ENCODE results near the gene GRIK4.
"Not testable (repeated sequence)": the region's sequence is repeated elsewhere in the genome, so short reads cannot be mapped to it uniquely, and the experiment has no call there.

The GRIK4 gene

DNA sequence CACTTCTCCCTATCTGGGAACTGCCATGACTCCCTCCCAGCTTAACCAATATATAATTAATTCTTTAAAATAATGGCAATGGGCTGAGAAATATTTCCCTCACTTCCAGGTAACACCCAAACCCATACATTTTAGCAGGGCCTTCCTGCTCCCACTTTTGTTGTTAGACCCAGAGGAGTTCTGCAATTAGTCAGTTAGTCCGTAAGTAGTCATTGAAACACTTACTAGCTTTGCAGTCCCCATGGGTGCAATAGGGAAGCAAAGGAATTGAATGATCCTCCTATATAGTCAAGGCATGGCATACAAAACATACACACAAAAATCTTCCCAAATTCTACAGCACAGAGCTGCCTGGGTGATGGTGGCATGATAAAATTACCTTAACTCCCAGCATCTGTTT, 258.4 kb downstream of the GRIK4 start:
- Mint-ChIP-seq H3K4me1 (ENCODE audit: low read depth) (no peaks in the 10 kb centered on the region), H3K4me3 (no peak overlapping the region), H3K27ac (no peak overlapping the region), H3K27me3 (peaks cover 52% of the 10 kb centered on the region), H3K9me3 (peaks cover 9% of the 10 kb centered on the region), H3K36me3 (ENCODE audit: low read depth) (no peaks in the 10 kb centered on the region)
- DNase-seq: no peak

DNA sequence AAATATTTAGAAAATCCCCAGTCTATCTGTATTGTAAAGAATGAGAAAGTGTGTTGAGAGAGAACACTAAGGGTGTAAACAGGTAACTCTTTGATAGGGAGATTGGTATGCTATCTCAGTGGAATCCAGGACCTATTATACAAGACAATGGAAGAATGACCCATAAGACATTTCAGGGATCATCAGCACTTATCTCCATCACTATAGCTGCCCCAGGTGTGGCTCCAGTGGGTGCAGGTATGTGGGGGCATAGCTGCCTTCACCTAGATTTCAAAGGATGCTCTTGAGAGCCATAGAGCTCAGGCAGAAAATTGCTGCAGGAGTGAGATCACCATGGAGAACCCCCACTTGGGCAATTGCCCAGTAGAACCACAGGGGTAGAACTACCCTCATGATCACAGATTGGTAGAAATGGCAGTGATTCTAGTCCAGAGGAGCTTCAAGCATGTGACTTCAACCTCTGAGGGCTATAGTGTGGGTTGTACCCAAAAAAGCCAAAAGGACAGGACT, 260.1 kb downstream of the GRIK4 start:
- DNase-seq: no peak
- Mint-ChIP-seq H3K27me3 (peaks cover 45% of the 10 kb centered on the region), H3K4me1 (ENCODE audit: low read depth) (no peaks in the 10 kb centered on the region), H3K27ac (no peak overlapping the region), H3K36me3 (ENCODE audit: low read depth) (no peaks in the 10 kb centered on the region), H3K9me3 (peaks cover 9% of the 10 kb centered on the region), H3K4me3 (no peak overlapping the region)

DNA sequence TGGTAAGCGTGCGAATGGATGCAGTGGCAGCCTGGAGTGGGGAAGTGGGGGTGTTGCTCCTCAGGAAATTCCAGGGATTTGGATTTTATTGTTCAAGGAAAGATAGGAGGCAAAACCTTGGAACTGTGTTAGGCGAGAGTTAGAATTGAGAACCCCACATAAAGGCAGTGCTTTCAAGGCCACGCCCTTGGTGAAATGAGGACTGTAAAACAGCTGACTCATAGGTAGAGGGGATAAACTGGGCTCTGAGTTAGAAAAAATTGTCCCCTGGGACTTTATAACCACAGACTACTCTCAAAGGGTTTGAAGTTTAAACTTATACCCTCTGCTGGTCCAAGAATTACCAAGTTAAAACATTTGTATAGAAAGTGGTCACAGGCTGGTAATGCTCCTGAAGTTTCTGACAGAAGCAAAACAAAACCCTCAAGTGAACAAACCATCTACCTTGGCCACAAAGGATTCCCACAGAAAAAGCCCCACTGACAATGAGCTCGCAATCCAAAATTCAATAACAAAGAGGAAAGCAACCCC, 262.0 kb downstream of the GRIK4 start:
- DNase-seq: no peak
- Mint-ChIP-seq H3K4me3 (no peak overlapping the region), H3K36me3 (ENCODE audit: low read depth) (no peaks in the 10 kb centered on the region), H3K27me3 (peaks cover 40% of the 10 kb centered on the region), H3K27ac (no peak overlapping the region), H3K4me1 (ENCODE audit: low read depth) (no peaks in the 10 kb centered on the region), H3K9me3 (no peaks in the 10 kb centered on the region)

DNA sequence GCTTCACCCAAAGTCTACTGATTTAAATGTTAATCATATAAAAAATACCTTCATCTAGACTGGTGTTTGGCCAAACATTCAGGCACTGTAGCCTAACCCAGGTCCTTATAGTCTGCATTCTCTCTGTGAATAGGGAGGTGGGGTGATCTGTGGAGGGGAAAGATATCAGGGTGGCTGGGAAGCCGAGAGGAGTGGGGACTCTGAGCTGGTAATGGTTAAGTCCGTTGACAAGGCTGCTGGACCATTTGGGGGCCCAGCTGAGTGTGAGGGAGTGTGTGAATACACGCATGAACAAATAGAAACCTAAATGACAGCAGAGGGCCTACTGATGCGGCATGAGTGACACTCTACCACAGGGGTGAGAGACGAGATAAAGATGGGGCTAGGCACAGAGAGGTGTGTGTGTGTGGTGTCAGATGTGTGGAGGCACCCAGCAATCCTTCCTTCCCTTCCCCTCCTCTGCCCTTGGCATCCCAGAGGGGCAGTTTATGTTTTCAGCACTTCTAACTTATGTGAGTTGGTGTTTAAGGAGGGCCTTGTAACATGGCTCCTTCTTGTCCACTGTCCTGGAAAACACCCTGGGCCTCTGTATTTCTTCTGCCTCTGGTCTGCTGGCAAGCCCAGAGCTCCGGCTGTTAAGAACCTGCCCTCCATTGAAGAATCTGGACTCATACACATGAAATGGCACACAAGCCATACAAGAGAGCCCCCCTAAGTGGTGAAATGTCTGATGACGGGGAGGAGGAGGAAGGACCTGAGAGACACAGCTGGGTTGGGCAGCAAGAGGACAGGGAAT, 263.2 kb downstream of the GRIK4 start:
- DNase-seq: no peak
- Mint-ChIP-seq H3K27ac (no peak overlapping the region), H3K4me3 (no peak overlapping the region), H3K27me3 (peaks cover 36% of the 10 kb centered on the region), H3K4me1 (ENCODE audit: low read depth) (no peaks in the 10 kb centered on the region), H3K9me3 (no peaks in the 10 kb centered on the region), H3K36me3 (ENCODE audit: low read depth) (no peaks in the 10 kb centered on the region)

DNA sequence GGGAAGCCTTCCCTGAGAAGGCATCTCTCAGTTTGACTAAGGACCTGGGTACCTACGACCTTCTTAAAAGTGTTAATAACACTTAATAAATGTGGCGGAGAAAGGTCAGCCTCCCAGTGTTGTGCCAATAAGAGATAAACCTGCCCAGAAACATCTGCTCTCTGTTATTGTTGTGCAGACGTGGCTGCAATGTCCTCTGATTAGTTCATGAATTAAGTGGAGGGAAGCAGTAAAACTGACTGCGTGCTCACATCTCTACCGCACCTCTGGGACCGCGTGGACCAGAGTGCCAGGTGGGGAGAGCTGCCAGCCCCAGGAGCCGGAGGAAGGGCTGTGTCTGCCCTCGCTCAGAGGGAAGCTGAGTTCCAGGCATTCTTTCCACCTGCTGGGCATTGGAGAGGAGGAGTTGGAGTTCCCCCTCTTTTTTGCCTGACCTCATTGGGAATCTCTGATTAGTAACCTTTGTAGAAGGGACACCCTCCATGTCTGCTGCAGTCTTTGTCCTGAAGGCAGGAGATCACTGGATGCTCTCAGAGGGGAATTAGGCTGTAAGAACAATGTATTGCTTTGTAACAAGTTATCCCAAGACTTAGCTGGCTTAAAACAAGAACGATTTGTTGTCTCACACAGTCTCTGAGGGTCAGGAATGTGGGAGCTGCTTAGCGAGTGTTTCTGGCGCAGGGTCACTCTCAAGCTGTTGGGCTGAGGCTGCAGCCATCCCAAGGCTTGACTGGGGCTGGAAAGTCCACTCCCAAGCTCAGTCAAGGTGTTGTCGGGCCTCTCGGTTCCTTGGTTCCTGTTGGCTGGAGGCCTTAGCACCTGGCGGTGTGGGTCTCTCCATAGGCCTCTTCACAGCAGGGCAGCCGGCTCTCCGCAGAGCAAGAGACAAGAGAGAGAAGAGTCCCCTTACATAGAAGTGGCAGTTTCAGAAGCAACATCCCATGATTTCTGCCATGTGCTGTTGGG, 264.7 kb downstream of the GRIK4 start:
- Mint-ChIP-seq H3K4me1 (ENCODE audit: low read depth) (no peaks in the 10 kb centered on the region), H3K4me3 (no peak overlapping the region), H3K9me3 (no peaks in the 10 kb centered on the region), H3K27ac (no peak overlapping the region), H3K36me3 (ENCODE audit: low read depth) (no peaks in the 10 kb centered on the region), H3K27me3 (peaks cover 23% of the 10 kb centered on the region)
- no peak for DNase-seq

DNA sequence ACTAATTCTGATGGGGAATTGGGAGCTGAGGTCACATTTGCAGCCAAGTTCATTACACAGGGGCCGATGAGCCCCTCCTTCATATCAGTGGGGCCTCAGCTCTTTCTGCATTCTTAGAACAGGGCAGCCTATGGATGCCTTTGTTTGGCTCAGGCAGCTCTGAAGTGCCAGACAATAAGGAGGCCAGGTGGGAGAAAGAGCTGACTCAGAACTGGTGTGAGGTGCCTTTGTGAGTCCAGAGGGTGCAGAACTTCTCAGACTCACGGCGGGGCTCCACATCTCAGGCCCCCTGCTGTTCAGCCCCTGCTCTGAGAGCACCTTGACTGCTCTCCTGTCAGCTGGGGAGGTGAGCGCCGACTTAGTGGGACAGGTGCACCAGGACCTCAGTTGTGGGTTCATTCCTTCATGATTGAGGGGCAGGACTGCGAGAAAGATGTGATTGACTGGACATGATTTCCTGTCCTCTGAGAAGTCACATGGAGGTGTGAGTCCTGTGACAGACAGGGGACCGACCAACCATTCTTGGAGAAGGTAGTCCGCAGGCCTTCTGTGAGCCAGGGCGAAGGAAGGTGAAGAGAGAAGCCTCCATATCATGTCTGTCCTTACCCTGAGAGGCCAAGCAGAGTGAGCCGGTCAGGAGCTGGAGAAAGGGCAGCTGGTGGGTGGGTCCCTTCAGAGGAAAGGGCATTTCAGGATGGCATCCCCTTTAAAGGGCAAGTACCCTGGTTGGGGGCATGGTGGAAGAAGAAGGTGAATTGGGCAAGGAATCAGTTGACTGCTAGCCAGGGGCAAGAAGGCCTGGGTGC, 267.3 kb downstream of the GRIK4 start:
- H3K27me3 Mint-ChIP-seq: peaks cover 22% of the 10 kb centered on the region
- DNase-seq: no peak
- no peak overlapping the region for H3K4me3 Mint-ChIP-seq
- no peaks in the 10 kb centered on the region for H3K4me1 Mint-ChIP-seq (ENCODE audit: low read depth)
- no peaks in the 10 kb centered on the region for H3K36me3 Mint-ChIP-seq (ENCODE audit: low read depth)
- no peak overlapping the region for H3K27ac Mint-ChIP-seq
- no peaks in the 10 kb centered on the region for H3K9me3 Mint-ChIP-seq

DNA sequence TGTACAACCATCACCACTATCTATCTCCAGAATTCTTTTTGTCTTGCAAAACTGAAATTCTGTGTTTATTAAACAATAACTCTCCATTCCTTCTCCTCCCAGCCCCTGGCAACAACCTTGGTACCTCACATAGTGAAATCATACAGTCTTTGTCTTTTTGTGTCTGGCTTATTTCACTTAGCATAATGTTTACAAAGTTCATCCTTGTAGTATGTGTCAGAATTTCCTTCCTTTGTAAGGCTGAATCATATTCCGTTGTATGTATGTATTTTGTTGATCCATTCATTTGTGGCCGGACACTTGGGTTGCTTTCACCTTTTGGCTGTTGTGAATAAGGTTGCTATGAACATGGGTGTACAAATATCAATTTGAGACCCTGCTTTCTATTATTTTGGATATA, 268.7 kb downstream of the GRIK4 start:
- no peaks in the 10 kb centered on the region for H3K36me3 Mint-ChIP-seq (ENCODE audit: low read depth)
- H3K4me1 Mint-ChIP-seq (ENCODE audit: low read depth): no peaks in the 10 kb centered on the region

DNA sequence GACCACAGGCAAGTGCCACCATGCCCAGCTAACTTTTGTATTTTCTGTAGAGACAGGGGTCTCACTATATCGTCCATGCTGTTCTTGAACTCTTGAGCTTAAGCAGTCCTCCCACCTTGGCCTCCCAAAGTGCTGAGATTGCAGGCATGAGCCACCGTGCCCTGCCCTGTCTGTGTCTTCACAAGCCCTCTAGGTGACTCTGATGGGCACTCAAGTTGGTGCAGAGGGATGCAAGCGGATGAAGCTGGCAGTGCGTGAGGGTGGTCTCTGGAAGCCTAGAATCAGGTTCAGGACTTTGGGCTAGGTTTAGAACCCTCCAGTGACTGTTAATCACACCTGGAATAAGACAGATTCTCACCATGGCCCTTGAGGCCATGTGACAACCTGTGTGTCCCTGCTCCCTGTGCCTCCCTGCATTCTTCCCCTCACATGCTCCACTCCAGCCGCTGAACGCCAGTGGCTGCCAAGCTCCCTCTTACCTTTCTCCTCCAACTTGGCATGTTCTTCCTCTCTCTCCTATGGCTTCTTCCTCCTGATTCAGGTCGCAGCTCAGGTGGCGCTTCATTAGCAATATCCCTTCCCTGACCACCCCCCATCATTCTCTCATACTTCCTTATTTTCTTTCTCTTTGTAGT, 270.1 kb downstream of the GRIK4 start:
- H3K9me3 Mint-ChIP-seq: no peaks in the 10 kb centered on the region
- no peaks in the 10 kb centered on the region for H3K36me3 Mint-ChIP-seq (ENCODE audit: low read depth)
- H3K4me3 Mint-ChIP-seq: no peak overlapping the region
- no peaks in the 10 kb centered on the region for H3K4me1 Mint-ChIP-seq (ENCODE audit: low read depth)
- no peak for DNase-seq
- no peak overlapping the region for H3K27ac Mint-ChIP-seq
- H3K27me3 Mint-ChIP-seq: peaks cover 33% of the 10 kb centered on the region

More for the DNA sequence above, 268.7 kb downstream of the GRIK4 start:
- Mint-ChIP-seq H3K9me3 (no peaks in the 10 kb centered on the region), H3K27ac (no peak overlapping the region), H3K27me3 (peaks cover 24% of the 10 kb centered on the region), H3K4me3 (no peak overlapping the region)
- DNase-seq: no peak

DNA sequence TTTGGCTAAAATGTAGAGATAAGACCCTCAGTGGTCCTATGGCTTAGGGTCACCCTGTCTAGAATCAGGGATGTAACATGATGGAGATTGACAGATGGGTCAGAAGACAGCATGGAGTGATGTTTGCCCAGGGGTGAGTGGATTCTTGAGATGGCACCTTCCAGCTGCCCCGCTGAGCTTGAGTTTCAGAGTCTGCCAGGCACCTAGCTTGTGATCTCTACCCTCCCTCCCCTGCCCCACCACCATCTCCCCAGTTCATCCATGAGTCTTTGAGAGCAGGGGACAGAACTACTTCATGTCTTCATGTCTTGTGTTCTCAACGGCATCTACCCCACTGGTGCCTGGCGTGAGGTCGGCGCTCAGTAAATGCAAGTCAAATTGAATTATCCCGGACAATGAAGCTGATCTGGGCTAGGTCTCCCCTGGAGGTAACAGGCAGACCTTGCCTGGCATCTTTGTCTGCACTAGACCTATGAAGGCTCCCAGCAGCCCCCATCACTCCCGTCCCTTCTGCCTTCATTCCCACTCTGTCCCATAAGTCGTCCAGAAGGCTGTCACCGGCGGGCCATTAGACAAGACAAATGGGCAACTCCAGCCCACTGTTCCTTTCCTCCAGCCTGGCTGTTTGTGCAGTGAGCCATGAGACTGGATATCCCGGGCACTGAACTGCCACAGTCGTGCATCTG, 273.2 kb downstream of the GRIK4 start:
- no peaks in the 10 kb centered on the region for H3K36me3 Mint-ChIP-seq (ENCODE audit: low read depth)
- H3K9me3 Mint-ChIP-seq: no peaks in the 10 kb centered on the region
- no peaks in the 10 kb centered on the region for H3K4me1 Mint-ChIP-seq (ENCODE audit: low read depth)
- DNase-seq: no peak
- H3K27me3 Mint-ChIP-seq: peaks cover 26% of the 10 kb centered on the region
- no peak overlapping the region for H3K4me3 Mint-ChIP-seq
- no peak overlapping the region for H3K27ac Mint-ChIP-seq

DNA sequence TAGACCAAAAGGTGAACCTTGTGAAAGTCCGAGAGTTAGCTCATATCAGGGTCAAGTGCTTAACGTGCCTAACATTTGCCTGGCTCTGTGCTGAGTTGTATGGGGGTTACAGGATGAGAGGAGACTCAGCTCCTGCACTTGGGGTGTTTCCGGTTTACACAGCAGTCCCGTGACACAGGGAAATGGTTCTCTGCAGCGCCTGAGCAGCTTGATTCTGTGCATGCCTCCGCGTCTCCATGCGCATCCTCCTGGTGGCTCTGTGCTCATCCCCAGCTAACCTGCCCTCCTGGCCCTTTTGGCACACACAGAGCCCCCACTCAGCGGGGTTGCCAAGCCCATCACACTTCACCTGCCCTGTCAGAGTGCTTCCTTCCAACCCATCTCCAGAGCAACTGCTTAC, 274.0 kb downstream of the GRIK4 start:
- H3K27ac Mint-ChIP-seq: no peak overlapping the region
- no peak overlapping the region for H3K4me3 Mint-ChIP-seq
- no peak for DNase-seq
- no peaks in the 10 kb centered on the region for H3K4me1 Mint-ChIP-seq (ENCODE audit: low read depth)
- H3K9me3 Mint-ChIP-seq: no peaks in the 10 kb centered on the region
- peaks cover 26% of the 10 kb centered on the region for H3K27me3 Mint-ChIP-seq
- H3K36me3 Mint-ChIP-seq (ENCODE audit: low read depth): no peaks in the 10 kb centered on the region

DNA sequence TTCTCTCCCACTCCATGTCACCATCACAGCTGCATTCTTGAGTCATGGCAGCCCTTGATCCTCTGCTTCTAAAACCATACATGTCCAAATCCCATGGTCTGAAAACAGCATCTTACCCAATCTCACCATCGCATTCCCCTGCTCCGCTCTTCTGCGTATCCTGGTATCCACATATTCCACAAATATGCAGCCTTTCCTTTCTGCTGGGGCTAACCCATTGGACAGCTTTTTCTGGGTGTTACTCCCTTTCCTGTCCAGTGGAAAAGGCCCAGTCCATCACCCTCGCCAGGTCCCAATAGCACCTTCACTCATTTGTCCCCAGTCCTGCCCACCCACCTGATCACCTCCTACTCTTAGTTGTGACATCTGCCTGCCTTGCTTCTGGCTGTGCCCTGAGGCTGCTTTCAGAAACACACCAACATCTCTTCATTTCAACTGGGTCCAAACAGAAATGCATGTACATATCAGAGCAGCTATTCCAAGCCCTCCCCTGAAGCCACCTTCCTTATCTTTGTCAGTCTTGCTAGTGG, 274.7 kb downstream of the GRIK4 start:
- Mint-ChIP-seq H3K27me3 (peaks cover 26% of the 10 kb centered on the region), H3K27ac (no peak overlapping the region), H3K36me3 (ENCODE audit: low read depth) (no peaks in the 10 kb centered on the region), H3K4me3 (no peak overlapping the region), H3K4me1 (ENCODE audit: low read depth) (no peaks in the 10 kb centered on the region), H3K9me3 (no peaks in the 10 kb centered on the region)
- no peak for DNase-seq

DNA sequence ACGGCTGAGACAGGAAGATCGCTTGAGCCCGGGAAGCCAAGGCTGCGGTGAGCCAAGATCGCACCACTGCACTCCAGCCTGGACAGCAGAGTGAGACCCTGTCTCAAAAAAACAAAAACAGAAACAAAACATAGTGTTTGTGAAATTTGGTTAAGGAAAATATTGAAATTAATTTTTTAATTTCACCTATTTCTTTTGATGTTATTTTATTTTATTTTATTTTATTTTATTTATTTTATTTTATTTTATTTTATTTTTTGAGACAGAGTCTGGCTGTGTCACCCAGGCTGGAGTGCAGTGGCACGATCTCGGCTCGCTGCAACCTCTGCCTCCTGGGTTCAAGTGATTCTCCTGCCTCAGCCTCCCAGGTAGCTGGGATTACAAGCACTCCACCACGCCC, 275.7 kb downstream of the GRIK4 start:
- H3K27ac Mint-ChIP-seq; H3K36me3 Mint-ChIP-seq (ENCODE audit: low read depth): not testable (repeated sequence)
- H3K27me3 Mint-ChIP-seq: peaks cover 22% of the 10 kb centered on the region

DNA sequence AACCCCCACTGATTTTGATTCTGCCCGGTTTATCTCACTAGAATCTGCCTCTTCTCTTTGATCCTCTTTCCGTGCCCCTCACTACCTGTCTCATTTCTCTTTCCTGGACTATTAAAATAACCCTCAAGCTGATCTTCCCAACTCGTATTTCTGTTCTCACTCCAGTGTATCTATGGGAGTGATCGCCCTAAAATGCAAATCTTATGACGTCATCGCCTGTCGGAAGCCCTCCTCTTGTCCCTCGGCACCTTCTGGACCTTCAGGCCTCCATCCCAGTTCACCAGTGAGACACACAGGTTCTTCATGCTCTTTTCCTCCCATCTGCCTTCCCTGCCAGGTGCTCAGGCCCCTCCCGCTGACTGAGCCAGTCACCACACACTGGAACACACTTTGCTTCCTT, 277.8 kb downstream of the GRIK4 start:
- DNase-seq: no peak
- no peak overlapping the region for H3K27ac Mint-ChIP-seq
- H3K9me3 Mint-ChIP-seq: no peaks in the 10 kb centered on the region
- no peak overlapping the region for H3K4me3 Mint-ChIP-seq
- no peaks in the 10 kb centered on the region for H3K36me3 Mint-ChIP-seq (ENCODE audit: low read depth)
- peaks cover 17% of the 10 kb centered on the region for H3K27me3 Mint-ChIP-seq
- H3K4me1 Mint-ChIP-seq (ENCODE audit: low read depth): no peaks in the 10 kb centered on the region

More for the DNA sequence above, 275.7 kb downstream of the GRIK4 start:
- not testable (repeated sequence) for H3K4me1 Mint-ChIP-seq (ENCODE audit: low read depth); H3K9me3 Mint-ChIP-seq; DNase-seq; H3K4me3 Mint-ChIP-seq
